Renal cortex interstitium (tissue), 11 donors: ENCODE results near the gene ACTR6. TPM values are rescaled to one million over a fixed set of nuclear protein-coding genes. Genes with fewer than 3 reads are reported as not detected.
"Not testable (repeated sequence)": the region's sequence is repeated elsewhere in the genome, so short reads cannot be mapped to it uniquely, and the experiment has no call there.

Source experiments
- DNase-seq, 11 donors: peaks; one replicate each; pipeline ENCODE4 v3.0.0-alpha.2; 2013; ENCODE audit warnings: low read depth in 9 of 11, low spot score in 4 of 11; ENCODE audit errors: extremely low read depth in 1 of 11
- polyA plus RNA-seq, 3 donors: library from polyadenylated mRNA; unstranded; fragments of 120-200 nt; gene quantifications; one replicate each; pipeline ENCODE4 v1.2.1, GENCODE V29; 2013; ENCODE audit not compliant: insufficient read length in 3 of 3

The ACTR6 gene
- polyA plus RNA-seq, 3 donors = 33.5 to 39.4 (median 34.2) TPM

DNA sequence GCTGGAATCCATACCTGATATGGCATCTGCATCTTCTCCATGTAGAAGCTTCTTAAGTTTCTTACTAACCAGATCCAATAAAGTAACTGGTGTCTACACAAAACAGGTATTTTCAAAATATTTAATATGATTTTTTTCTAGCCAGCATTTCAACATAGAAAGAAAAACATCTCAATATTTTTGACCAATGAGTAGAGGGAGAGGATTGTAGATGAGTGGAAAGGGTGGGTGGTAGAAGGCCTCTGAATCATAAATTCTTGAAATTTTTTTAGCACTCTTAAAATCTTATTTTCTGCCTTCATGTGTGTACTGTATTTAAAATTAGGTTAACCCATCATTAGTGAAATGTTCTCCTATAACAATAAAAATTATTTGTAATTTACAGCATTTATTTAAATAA is 48.3 kb downstream of the ACTR6 start:
- no peak for DNase-seq

DNA sequence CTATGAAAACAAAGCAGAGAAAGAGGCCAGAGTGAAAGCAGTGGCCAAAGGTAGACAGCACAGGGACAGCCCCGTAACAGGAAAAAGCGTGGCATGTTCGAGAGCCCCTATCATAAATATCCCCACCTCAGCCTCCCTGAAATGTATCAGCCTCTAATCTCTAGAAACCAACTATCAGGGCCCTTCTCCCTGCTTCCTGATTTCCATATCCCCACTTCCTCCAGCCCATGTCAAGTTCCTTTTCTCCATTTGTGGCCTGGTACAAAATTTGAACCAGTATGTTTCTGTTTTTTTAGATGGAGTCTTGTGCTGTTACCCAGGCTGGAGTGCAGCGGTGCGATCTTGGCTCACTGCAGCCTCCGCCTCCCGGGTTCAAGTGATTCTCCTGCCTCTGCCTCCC is 49.3 kb downstream of the ACTR6 start:
- DNase-seq = no peak

GRCh38 chr12:100251917-100252316 is 51.3 kb downstream of the ACTR6 start:
- peak in 8 of 11 donors; percentile 20 to 81 (median 44) for DNase-seq

DNA sequence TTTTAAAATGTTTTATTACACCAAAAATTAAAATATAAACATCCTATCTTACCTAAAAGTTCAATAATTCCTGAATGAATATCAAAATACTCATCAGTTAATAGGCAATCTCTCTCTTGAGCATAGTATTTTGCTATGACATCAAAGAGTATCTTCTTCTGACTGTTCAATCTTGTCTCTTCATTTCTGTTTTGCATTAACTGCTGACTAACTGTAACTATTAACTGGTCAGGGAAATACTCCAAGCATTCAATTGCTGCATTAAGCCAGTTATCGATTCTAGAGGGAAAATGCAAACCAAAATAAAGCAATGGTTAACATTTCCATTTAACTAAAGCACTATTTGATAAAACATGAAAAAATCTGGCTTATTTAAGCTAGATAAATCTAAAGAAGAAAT is 52.8 kb downstream of the ACTR6 start:
- DNase-seq = no peak

DNA sequence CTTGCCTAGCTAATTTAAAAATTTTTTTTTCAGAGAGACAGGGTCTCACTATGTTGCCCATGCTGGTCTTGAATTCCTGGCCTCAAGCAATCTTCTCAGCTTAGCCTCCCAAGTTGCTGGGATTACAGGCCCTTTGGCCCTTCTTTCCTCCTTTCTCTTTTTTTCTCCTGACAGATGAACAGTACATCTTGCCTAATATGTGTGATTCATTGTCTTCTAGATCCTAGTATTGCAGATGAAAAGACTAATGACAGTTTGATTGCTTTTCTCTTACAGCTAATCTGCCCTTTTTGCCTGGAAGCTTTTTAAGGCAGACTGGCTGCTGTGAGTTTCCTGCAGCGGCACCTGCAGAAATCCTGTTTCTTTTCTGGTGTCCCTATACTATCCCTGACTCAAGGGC is 54.3 kb downstream of the ACTR6 start:
- no peak for DNase-seq

DNA sequence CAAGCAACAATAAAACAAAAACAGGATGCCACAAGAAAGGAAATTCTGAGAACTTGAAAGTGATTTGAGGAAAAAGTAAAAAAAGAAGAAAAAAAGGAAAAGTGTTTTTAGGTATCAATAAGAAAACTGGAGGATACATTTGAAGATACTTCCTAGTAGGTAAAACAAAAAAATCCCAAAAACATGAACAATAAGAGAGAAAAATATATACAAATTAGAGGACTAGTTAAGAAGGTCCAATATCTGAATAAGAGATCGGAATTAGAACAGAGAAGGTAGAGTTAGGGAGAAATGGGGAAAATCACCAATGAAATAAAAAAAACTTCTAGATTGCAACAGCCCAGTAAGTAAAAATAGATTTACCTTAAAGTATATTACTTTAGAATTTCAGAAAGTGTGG is 57.5 kb downstream of the ACTR6 start:
- DNase-seq = no peak

GRCh38 chr12:100263131-100263530 is 62.5 kb downstream of the ACTR6 start:
- DNase-seq = no peak

GRCh38 chr12:100265107-100265506 is 64.5 kb downstream of the ACTR6 start:
- DNase-seq = not testable (repeated sequence)

DNA sequence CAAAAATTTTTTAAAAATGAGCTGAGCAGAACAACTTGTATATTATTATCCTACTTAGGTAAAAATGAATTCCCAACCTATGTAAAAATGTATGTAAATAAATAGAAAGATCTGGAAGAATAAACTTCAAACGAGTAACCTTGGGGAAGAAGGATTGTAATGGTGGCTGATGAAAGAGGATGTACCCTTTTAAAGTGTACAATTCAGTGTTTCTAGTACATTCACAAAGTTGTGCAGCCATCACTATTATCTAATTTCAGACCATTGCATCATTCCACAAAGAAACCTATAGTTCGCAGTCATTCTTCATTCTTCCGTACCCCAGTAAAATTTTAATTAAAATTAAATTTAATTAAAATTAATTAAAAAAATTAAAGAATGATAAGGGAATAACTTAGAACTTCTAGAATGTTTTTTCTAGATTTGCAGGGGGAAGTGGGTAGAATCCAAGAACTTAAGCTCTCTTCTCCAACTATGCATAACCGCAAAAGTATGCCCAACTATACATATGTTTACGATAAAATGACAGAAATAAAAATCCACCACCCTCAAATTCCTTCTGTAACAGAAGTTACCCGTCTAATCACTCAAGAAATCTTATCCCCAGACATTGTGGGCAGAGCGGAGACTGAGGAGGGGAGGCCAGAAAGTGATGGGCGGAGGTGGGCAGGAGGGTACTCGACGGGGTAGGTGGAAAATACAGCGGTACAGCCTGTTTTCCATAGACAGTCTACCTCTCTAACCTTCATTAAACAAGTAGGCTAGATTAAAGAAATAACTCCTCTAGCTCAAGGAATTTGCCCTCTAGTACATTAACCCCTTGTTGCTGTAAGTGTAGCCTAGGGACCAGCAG is 65.3 kb downstream of the ACTR6 start:
- peak in 1 of 11 donors; percentile 11 for DNase-seq

DNA sequence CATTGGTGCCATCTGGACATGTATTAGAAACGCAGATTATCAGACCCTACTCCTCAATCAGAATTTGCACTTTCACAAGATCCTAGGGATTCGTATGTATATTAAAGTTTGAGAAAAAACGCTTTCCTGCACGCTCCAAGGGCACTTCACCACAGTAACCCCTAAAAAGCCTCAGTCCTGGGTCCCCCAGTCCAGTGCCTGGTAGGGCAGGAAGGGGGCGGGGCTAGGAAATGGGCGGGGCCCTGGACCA is 65.9 kb downstream of the ACTR6 start:
- peak in 4 of 11 donors; percentile 77 to 83 (median 82) for DNase-seq

DNA sequence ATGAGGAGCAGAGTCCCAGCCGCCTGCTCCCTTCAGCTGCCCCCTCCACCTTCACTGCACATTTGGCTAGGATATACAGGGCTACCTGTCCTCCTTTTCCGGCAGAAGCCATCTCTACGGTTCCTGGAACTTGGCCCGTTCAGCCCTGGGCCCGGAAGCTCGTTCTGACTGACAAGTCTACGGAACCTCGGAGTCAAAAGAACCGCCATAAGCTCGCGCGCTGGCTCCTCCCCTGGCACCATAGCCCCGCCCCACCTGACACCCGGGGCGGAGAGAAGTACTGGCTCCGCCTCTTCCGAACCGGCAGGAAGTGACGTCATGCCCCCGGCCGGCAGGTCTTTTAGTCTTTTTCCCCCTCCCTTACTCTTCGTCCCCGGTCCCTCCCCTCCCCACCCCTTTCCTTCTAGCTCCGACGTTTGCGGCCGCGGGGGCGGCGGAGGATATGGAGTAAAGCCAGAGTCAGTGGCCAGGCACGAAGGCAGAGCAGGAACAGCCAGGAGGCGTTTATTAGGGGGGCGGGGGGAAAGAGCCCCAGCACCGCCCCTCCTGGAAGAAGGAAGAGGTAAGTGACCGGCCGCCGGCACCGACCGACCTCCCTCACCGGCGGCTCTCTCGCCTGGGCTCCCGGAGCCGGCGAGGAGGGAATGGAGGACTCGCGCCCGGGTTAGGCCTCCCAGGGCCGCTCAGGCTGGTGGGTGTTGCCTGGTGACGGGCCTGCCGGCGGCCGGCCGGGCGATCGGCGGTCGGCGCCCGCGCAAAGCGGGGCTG is 66.4 kb downstream of the ACTR6 start, which contains the start of the genes DEPDC4 and SCYL2:
Gene DEPDC4, minus strand, starts transcription at position 245 of the 768 bp plus-strand sequence. Its CDS starts 3 bp downstream, at position 242.
Gene SCYL2, plus strand, starts transcription at position 343 of the 768 bp plus-strand sequence. CDS start 15,794 bp downstream, outside the sequence.
- DNase-seq = peak; percentile 91 to 95 (median 92)

GRCh38 chr12:100267603-100268281 is 67.1 kb downstream of the ACTR6 start:
- peak in 7 of 11 donors; percentile 12 to 37 (median 20) for DNase-seq

GRCh38 chr12:100268835-100269564 is 68.4 kb downstream of the ACTR6 start:
- no peak for DNase-seq

DNA sequence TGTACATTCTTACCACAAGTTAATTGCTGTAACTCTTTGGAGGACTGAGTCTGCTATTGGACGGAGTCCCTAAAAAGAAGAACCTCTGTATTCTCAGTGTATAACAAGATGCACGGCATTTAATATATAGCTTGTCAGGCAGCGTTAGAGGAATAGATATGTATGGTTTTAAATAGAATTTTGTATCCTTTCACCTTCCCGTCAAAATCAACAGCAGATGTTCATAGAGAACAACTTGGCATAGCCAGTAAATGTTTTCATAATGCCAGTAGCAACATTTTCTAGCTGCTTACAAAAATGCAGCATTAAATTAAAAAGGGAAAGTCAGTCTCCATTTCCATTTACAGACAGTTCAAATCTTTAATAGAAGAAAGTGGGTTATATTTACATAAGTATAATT is 73.2 kb downstream of the ACTR6 start:
- DNase-seq = no peak

Other genes starting within 250 kb of the ACTR6 start
- 1 to 10 TPM; 3.9 to 5.2 (median 4.6) TPM for gene ANKS1B, start 215.9 kb upstream of the ACTR6 start, polyA plus RNA-seq
- 10 to 100 TPM; 19.4 to 24.5 (median 21.0) TPM for gene BLTP3B, start 57.9 kb upstream of the ACTR6 start, polyA plus RNA-seq
- gene DEPDC4, start 66.3 kb downstream of the ACTR6 start, polyA plus RNA-seq = 1 to 10 TPM; 4.6 to 6.8 (median 5.4) TPM
- 10 to 100 TPM; 48.3 to 57.9 (median 57.6) TPM for gene SCYL2, start 66.4 kb downstream of the ACTR6 start, polyA plus RNA-seq
- 1 to 10 TPM in 2 of 3 donors, under 1 TPM in 1; 0.23 to 1.2 (median 1.1) TPM for gene SLC17A8, start 156.3 kb downstream of the ACTR6 start, polyA plus RNA-seq